ENCODE data around the gene BRDT.

BRDT gene
- long read RNA-seq: 0 reads

DNA sequence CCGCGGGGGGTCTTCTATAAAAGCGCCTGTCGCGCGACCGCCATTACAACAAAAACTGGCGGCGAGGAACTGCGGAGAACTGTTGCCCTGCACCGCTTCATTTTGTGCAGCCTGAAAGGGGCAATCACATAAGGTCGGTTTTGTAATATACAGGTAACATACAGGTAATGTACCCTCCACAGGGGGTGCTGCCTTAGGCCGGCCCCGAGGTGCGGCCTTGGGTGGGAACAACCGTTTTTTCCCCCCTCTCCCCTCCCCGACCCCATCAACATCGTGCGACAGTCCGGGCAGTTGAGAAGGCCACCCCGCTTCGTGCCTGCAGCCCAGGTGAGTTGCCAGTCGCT, at the start of gene BRDT:
Gene BRDT, plus strand, starts transcription at position 46 of the 344 bp plus-strand sequence. CDS start 13,354 bp downstream, outside the sequence.
- Histone ChIP-seq H3K4me3 (replicated peaks; ENCODE audit: insufficient read depth, low read length) (no peak within 1 kb of the TSS), H3K27me3 (ENCODE audit: insufficient read depth, poor library complexity, severe bottlenecking) (no peaks in the 10 kb centered on the region), H3K27ac (replicated peaks) (no peak within 1 kb of the TSS)
- DNase-seq (ENCODE audit: low read depth in 1 of 2, low spot score in 1 of 2): no peak
- TF ChIP-seq GABPA (IDR thresholded peaks at IDR 0.05; ENCODE audit: low read depth): no peak
- TF ChIP-seq SPI1 (IDR thresholded peaks at IDR 0.05; ENCODE audit: borderline replicate concordance, low read depth): no peak
- TF ChIP-seq, protein P1, sequence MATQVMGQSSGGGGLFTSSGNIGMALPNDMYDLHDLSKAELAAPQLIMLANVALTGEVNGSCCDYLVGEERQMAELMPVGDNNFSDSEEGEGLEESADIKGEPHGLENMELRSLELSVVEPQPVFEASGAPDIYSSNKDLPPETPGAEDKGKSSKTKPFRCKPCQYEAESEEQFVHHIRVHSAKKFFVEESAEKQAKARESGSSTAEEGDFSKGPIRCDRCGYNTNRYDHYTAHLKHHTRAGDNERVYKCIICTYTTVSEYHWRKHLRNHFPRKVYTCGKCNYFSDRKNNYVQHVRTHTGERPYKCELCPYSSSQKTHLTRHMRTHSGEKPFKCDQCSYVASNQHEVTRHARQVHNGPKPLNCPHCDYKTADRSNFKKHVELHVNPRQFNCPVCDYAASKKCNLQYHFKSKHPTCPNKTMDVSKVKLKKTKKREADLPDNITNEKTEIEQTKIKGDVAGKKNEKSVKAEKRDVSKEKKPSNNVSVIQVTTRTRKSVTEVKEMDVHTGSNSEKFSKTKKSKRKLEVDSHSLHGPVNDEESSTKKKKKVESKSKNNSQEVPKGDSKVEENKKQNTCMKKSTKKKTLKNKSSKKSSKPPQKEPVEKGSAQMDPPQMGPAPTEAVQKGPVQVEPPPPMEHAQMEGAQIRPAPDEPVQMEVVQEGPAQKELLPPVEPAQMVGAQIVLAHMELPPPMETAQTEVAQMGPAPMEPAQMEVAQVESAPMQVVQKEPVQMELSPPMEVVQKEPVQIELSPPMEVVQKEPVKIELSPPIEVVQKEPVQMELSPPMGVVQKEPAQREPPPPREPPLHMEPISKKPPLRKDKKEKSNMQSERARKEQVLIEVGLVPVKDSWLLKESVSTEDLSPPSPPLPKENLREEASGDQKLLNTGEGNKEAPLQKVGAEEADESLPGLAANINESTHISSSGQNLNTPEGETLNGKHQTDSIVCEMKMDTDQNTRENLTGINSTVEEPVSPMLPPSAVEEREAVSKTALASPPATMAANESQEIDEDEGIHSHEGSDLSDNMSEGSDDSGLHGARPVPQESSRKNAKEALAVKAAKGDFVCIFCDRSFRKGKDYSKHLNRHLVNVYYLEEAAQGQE (IDR thresholded peaks at IDR 0.05; ENCODE audit: insufficient replicate concordance, low read depth): no peak
- TF ChIP-seq, protein P2, sequence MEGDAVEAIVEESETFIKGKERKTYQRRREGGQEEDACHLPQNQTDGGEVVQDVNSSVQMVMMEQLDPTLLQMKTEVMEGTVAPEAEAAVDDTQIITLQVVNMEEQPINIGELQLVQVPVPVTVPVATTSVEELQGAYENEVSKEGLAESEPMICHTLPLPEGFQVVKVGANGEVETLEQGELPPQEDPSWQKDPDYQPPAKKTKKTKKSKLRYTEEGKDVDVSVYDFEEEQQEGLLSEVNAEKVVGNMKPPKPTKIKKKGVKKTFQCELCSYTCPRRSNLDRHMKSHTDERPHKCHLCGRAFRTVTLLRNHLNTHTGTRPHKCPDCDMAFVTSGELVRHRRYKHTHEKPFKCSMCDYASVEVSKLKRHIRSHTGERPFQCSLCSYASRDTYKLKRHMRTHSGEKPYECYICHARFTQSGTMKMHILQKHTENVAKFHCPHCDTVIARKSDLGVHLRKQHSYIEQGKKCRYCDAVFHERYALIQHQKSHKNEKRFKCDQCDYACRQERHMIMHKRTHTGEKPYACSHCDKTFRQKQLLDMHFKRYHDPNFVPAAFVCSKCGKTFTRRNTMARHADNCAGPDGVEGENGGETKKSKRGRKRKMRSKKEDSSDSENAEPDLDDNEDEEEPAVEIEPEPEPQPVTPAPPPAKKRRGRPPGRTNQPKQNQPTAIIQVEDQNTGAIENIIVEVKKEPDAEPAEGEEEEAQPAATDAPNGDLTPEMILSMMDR (IDR thresholded peaks at IDR 0.05; ENCODE audit: insufficient read depth, low read length): no peak
- TF ChIP-seq POLR2AphosphoS5 (IDR thresholded peaks at IDR 0.05; ENCODE audit: low read depth): no peak

DNA sequence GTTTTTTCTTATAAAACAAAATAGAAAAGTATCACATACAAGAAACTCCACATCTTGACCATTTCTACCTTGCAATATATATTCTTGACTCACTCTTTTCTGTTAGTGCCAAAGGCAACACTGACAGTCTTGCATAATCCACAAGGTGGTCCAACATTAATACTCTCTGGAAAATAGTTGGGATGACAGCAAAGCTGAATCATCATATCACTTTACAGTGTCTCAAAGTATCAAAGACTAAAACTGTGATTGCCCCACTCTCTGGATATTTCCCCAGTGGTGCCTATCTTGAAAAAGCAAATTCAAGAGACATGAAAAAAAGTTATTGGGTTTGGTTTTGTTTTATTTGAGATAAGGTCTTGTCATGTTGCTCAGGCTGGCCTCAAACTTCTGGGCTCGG, 48.6 kb upstream of the BRDT start:
- DNase-seq (ENCODE audit: low read depth in 1 of 2, low spot score in 1 of 2): no peak
- Histone ChIP-seq H3K4me3 (replicated peaks; ENCODE audit: insufficient read depth, low read length) (no peak overlapping the region), H3K27ac (replicated peaks) (no peak overlapping the region), H3K27me3 (ENCODE audit: insufficient read depth, poor library complexity, severe bottlenecking) (no peaks in the 10 kb centered on the region)
- TF ChIP-seq, protein P2 (IDR thresholded peaks at IDR 0.05; ENCODE audit: insufficient read depth, low read length): no peak
- TF ChIP-seq, protein P1 (IDR thresholded peaks at IDR 0.05; ENCODE audit: insufficient replicate concordance, low read depth): no peak
- no peak for TF ChIP-seq POLR2AphosphoS5 (IDR thresholded peaks at IDR 0.05; ENCODE audit: low read depth)

DNA sequence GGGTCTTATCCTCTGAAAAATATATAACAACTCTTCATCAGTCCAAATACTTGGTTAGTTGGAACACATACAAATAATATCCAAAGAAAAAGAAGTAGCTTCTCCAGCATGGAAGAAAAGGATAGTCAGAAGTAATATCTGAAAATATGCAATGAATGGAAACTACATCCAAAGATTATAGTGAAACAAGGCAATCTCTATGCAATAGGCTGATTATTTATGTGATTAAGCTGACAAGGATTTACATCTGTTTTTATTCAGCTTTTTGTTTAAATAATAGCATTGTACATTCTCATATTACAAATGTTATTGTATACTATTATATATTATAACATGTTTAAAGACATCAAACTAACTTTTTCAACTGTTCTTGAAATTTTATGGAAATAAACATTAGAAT, 48.0 kb upstream of the BRDT start:
- DNase-seq (ENCODE audit: low read depth in 1 of 2, low spot score in 1 of 2): no peak
- Histone ChIP-seq H3K4me3 (replicated peaks; ENCODE audit: insufficient read depth, low read length) (no peak overlapping the region), H3K27ac (replicated peaks) (no peak overlapping the region), H3K27me3 (ENCODE audit: insufficient read depth, poor library complexity, severe bottlenecking) (no peaks in the 10 kb centered on the region)
- TF ChIP-seq, protein P1 (IDR thresholded peaks at IDR 0.05; ENCODE audit: insufficient replicate concordance, low read depth): no peak
- TF ChIP-seq GABPA (IDR thresholded peaks at IDR 0.05; ENCODE audit: low read depth): no peak
- no peak for TF ChIP-seq POLR2AphosphoS5 (IDR thresholded peaks at IDR 0.05; ENCODE audit: low read depth)
- TF ChIP-seq, protein P2 (IDR thresholded peaks at IDR 0.05; ENCODE audit: insufficient read depth, low read length): no peak
- TF ChIP-seq SPI1 (IDR thresholded peaks at IDR 0.05; ENCODE audit: borderline replicate concordance, low read depth): no peak
